Hindlimb muscle (tissue), 1 donor: ENCODE data around the gene APBA1. TPM values are rescaled to one million over a fixed set of nuclear protein-coding genes. Genes with fewer than 3 reads are reported as not detected.

Source experiments
- DNase-seq: peaks from one replicate; pipeline ENCODE4 v3.0.0-alpha.2; 2013
- polyA plus RNA-seq: library from polyadenylated mRNA; unstranded; fragments of 120-200 nt; gene quantifications from one replicate; pipeline ENCODE4 v1.2.1, GENCODE V29; 2013; ENCODE audit not compliant: insufficient read length

APBA1 gene
- 6.0 TPM for polyA plus RNA-seq

DNA sequence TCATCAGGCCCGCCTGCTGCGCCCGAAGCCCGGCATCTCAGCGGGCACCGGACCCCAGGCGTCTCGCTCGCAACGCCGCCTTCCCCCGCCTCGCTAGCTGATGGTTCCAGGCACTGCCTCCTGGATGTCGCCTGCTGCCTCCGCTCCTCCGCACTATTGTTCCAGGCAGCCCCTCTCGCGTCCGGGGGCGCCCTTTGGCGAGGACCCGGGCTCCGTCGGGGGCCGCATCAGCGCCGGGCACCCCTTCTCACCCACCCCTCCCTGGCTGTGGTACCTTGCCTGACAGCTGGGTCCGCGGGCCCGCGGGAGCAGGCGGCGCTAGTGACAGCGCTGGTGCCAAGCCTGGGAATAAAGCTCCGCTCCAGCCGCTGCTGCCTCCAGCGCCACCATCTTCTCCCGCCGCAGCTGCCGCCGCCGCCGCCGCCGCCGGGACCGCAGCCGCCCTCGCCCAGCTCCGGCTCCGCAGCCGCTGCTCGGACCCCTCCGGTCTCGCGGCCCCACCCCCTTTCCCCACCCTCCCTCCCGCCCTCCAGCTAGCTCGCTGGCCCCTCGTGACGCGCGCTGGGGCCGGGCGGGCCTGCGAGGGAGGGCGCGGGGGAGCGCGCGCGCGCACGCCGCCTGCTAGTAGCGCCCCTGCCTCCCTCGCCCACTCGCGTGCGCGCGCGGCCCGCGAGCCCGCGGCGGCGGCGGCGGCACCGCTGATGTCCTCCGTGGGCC, at the start of gene APBA1:
Gene APBA1, minus strand, starts transcription at position 493 of the 717 bp plus-strand sequence.
- DNase-seq = peak; percentile 90

DNA sequence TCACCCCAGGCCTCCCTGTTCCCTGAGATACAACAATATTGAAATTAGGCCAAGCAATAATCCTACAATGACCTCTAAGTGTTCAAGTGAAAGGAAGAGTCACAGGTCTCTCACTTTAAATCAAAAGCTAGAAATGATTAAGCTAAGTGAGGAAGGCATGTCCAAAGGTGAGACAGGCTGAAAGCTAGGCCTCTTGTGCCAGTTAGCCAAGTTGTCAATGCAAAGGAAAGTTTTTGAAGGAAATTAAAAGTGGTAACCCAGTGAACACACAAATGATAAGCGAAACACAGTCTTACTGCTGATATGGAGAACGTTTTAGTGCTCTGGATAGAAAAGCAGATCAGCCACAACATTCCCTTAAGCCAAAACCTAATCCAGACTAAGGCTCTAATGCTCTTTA, 47.8 kb upstream of the APBA1 start:
- DNase-seq = no peak

DNA sequence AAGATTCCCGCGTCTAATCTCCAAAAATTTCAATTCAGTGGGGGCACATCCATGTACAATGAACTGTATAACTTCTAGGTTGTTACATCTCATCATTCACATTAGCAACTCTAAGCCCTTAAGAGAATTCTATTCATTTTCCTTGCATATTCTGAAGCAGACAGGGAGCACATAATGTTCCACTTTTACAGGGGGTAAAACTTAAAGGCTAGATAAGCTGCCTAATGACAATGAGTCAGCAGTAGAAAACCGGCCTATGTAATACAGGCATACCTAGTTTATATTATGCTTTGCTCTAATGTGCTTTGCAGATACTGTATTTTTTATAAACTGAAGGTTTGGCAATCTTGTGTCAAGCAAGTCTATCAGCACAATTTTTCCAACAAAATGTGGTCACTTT, 47.2 kb upstream of the APBA1 start:
- no peak for DNase-seq

DNA sequence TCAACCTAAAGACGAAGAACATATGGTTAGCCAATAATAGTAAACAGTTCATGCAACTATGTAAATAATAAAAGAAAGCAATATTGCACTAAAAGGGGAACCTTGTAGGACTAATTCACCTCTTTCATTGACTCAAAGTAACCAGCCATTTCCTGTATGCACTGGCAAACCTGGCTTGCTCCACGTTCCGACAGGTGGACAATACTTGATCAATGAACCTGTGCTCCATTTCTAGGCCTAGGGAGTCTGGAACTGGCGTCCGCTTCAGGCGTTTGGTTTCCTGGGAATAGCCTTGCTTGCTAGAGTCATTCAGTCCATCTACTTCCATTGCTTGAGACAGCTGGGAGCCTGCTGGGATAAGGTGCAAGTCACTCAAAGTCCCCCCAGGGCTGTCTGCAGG, 46.0 kb upstream of the APBA1 start:
- DNase-seq = no peak

DNA sequence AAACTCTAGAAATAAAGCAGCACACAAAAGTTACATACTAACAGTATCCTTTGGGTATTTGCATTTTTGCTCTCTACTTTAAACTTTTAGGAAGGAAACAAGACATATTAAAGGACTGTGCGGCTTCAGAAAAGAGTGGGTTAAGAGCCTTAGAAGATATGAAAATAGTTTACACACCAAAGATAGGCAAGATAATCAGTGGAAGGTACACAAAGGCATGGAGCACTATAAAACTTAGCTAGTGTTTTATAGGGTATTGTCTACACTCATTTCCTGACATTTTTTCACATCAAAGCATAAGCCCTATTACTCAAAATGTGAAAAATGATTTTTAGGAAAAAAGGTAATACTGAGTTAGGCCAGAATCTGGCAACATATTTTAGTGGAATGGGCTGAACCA, 43.7 kb upstream of the APBA1 start:
- no peak for DNase-seq

DNA sequence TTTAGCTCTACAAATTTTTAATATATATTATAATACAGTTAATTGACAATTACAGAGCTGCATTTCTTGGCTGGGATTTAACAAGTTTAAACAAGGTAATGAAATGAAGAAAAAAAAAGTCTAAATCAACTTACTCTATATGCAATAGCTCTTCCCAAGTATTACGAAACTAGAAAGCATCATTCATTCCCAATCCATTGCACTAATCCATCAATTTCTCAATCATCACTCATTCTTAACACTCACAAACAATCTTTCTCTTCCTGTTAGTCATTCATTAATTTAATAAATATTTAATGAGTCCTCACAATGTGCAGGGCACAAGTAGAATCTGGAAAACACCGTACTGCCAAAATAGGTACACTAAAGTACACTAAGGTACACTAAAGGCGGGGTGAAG, 42.9 kb upstream of the APBA1 start:
- DNase-seq = no peak

DNA sequence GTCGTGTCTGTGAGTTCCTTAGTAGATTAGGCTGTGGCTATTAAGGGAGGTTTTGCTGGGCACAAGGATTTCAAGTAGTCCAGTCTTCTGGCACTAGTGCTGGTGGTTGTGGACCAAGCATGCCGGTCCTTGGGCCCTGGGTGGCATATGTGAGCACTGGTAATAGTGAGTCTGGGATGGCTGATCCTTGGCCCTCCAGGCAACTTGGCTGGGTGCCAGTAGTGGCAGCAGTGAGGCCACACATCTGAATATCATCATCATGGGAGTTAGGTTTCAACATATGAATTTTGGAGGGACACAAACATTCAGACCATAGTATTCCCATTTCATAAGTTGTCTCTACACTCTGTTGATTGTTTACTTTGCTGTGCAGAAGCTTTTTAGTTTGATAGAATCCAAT, 25.3 kb upstream of the APBA1 start:
- no peak for DNase-seq

DNA sequence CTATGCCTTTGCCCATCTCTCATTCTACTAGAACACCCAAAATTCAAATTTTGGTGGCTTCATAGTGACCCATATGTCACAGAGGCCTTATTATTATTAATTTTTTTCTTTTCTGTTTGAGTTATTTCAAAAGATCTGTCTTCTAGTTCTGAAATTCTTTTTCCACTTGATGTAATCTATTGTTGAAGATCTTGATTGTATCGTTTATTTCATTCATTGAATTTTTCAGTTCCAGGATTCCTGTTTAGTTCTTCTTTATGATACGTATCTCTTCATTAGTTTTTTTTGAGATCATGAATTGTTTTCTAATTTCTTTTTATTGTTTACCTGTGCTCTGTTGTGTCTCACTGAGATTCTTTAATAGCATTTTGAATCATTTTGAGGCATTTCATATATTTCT, 24.6 kb upstream of the APBA1 start:
- DNase-seq = no peak

DNA sequence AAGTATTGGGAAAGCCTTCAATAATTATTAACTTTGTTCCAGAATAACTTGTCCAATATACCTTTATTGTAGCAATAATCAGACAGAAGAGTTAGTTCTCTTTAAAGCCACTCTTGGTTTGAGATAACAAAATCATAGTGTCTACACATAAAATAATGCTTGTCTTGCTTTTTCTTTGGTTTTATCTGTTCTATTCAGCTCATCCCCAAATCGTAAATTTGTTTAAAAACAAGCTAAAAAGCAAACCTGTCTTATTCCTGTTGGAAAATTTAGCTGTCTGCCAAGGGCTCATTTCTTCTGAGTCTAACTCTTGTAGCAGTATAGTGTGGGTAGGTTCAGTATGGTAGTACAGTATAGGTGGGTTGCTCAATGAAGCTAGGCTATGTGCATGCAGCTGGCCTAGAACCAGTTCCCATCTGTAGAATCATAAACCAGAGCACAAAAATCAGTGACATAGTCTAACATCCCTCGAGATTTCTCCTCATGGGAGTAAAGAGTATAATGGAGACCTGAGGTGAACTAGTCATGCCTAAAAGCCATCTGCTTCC, 17.9 kb upstream of the APBA1 start:
- no peak for DNase-seq

DNA sequence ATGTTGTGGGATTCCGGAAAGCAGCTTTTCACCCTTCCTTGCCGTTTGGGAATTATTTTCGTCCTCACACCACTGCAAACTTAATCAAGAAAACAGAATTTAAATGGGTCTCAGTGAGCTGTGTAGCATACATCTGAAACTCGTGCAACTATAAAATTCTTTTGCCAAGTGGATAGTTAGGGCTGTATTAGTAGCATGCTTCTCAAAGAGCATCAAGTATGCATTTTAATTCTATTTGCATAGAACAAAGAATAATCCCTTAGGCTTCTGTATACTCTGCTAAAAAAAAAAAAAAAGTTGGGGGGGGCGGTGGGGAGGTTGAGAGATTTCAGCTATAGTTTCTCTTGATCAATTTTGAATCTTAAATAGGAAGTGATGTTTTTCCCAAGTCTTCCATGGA, 11.8 kb upstream of the APBA1 start:
- no peak for DNase-seq

DNA sequence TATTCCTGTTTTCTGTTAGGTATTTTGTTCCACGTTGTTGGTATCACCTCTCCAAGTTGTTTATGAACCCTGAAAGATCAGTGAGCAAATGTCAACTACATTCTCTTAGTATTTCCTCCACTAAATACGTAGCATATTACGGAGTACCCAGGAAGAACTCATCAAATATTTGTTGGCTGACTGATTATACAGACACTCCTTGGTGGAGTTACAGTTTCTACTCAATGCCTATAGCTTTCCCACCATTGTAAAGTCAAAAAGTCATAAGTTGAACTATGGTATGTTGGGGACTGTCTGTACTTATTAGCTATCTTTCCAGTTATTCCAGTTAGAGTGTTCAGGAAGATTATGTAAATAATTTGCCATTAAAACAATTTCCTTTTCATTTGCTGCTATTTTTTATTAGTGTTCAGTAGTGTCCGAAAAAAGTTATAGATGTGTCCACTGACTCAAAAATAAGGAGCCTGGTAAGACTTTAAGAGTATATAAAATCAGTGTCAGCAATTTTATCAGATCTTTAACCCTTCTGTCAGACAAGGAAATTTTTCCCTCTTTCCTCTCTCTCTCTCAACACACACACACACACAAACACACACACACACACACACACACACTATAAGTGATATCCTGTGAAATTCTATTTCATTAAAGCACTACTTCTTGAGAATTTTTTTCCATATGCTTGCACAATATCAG, 6.8 kb upstream of the APBA1 start:
- DNase-seq = no peak

DNA sequence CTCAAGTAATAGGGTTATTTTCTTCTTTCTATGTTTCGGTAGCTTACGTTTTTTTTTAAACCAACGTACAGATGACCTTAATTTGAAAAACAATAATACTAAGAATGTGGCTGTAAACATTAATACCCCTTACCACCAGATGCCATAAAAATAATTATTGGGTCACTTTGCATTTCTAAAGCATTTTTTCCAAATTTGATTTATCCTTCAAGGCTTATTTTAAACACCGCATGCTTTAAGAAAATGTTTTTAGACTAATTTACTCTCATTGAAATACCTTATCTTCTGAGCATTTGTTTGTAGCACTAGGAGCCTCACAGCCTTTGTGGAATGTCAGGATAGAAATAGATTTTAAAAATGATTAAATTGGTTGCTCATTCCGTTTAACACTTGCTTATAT, 5.8 kb upstream of the APBA1 start:
- DNase-seq = no peak

DNA sequence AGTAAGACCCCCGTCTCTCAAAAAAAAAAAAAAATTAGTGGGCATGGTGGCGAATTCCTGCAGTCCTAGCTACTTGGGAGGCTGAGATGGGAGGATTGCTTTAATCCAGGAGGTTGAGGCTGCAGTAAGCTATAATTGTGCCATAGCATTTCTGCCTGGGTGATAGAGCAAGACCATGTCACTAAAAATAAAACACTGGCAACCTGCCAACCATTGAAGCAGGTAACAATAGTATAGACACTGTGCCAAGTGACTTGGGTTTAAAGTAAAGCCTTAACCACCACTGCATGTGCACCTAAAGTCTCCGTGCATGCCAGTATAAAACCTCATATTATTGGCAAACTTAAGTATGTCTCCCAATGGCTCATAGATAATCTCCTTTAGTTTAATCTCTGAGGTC, 3.4 kb upstream of the APBA1 start:
- no peak for DNase-seq

DNA sequence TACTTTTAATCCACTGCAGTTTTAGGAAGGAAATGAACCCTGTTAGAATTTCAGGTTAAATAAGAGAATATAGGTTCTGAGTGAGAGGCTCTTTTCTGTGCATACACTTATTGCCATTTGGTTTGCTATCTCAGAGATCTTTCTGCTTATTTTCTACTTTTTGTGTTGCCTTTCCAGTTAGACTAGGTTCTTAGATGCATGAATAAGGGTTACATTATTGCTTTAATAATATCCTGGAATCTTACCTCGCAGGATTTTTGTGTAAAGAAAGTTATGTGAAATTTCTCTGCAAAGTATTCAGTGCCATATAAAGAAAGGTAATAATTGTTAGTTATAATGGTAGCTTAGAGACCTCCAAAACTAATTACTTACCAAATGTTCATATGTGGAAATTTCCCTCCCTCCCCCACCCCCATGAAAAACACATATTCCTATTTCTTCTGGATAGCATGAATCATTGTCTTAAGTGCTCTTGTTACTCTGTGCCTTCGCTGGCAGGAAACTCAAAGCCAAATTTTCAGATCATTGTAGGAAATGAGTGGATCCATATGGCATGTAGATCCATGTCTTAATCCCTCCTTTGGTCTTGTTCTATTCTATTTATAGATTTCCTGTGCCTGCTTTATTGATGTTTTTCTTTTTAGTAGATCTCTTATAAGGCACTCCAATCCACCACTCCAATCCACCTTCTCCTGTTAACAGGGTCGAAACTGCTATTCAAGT, 2.7 kb upstream of the APBA1 start:
- no peak for DNase-seq

DNA sequence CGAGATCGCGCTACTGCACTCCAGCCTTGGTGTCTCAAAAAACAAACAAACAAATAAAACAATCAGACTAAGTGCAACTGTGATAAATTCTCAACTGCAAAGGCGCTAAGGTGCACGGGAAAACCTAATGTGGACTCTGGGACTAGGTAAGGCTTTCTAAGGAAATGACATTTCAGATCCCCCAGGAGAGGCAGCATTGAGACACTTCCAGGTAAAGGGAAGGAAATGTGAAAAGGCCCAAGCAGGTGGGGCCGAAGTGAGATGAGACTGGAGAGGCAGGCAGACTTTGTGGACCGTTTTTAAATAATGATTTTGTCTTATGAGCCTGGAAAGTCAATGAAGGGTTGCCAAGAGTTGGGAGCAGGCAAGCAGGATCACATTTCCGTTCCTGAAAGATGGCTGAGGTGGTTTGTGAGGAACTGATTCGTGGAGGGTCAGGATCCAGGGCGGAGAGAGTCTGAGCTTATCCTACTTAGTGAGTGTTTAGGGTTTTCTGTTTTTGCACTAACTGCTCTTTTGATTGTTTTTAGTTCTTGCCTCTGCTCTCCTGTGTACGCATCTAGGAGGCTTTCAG, 2.0 kb upstream of the APBA1 start:
- no peak for DNase-seq

DNA sequence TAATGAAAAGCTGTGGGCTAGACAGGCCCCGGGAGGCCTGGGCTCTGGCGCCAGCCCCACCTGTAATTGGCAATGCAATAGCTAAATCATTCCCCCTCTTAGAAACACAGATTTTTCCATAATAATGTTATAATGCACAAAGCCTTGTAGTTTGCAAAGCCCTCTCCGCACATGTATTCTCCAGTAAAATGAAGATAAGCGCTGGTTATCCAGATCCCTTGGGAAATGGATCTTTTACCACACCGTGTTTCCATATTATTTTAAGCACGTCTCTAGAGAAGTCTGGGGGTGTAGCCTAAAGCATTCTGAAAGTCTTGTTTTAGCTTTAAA, 1.1 kb upstream of the APBA1 start:
- no peak for DNase-seq

DNA sequence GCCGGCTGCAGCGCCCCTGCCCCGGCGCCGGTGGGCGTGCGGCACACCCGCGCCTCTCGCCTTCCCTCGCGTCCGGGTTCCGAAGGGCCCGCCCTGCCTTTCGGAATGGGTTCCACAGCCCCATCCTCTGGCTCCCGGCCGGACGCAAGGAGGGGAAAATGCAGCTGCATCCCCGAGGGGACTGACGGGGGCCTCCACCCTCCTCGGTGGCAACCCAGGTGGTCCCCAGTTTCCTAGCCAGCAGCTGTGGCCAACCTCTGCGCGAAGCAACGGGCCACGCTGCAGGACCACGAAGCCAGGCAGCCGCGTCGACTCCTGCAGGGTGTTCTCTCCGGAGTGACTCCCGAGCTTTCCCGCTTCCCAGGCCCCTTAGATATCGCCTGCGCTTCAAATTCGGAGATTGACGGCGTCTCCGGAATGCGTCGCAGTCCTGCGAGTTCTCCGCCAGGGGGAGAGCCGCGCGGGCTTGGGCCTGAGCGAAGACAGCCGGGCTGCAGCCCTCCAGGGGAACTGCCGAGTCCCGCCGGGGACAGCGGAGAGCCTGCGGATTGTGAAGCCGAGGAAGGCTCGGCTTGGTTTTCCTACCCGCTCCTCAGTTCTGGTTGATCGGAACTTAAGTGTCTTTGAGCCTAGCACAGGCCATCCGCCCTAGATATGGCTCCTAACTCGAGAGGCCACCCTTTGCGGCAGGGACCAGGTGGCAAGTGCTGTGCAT, 582 bp upstream of the APBA1 start:
- peak; percentile 87 for DNase-seq

DNA sequence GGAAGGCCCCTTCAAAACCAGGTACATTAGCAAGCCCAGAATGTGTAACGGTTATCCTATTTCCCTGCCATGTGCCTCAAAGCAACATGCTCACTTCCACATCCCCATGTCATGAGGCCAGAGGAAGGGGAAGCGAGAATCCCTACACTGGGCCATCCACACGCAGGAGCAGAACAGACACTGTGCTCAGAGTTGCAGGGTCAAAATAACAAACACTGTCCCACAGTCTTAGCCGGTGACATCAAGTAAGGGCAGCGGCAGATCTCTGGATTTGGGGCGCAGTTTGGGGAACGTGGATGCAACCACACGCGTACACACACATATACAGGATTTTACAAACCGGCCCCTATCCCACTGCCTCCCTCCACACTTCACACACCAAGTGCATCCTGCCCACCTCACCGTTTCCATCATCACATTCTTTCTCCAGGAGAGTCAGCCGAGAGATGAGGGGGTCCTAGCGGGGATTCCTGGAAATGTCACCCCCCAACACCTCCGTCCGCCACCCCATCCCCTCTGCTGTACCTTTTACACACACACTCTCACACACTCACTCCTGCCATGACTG, 776 bp downstream of the APBA1 start:
- DNase-seq = peak; percentile 54

DNA sequence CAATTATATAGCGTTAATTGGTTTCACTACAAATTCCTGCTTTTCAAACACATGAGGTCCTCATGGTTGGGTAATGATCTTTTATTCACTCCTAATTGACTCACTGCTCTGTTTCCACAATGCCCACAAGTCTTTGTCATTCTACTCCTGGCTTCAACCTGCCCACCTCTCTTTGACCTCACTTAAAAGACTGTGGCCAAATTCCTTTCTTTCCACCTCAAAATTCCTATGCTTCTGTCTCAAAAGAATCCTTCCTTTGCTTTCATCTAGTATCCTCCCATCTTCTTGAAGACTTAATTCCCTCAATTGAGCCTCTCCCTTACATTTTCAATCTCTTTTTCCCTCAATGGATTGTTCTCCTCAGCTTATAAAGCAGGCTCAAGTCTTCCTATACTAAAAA, 4.9 kb downstream of the APBA1 start:
- DNase-seq = no peak

DNA sequence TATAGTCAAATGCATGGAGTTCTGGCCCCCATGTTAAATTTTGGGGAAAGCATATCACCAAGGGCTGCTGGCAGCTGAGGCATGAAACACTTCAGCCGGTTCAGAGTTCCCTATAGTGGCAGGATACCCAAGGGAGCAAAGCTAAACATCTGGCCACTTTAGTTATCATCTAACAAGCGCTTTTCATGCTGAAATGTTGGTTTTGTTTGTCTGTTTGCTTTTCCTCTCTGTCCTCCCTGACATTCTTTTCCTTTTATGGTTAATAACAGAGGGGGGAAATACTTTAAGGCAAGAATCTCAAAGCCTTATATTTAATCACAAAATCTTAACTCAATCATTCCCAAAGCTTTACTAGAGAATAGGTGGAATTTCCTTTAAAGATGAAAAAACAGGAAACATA, 11.9 kb downstream of the APBA1 start:
- no peak for DNase-seq

DNA sequence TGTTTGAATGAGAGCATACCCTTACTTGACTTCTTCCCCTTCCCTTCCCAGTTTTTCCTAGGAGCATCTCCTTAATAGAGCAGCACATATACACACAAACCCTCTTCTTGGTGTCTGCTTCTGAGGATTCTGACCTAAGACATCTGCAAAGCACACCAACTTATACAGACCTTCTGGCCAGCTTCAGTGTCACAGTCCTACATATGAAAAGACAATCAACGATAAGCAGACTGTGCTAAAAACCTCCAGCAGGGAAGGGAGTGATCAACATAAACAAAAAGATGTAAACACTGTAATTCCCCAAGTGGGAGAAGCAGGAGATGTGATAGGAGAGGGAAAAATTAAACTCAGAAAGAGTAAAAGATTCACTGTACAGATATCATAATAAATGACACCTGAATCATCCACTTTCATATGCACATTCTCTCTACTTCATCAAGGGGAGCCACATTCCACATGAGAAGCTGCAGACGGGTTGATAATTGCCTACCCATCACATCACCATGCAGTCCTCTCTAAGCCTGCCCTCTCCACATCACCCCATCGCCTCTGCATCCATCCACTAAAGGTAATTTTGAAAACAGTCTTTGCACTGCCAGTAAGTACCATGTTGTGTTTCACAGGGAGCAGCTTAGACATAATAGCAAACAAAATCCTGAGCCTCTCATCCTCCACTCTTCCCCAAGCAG, 13.0 kb downstream of the APBA1 start:
- DNase-seq = no peak

DNA sequence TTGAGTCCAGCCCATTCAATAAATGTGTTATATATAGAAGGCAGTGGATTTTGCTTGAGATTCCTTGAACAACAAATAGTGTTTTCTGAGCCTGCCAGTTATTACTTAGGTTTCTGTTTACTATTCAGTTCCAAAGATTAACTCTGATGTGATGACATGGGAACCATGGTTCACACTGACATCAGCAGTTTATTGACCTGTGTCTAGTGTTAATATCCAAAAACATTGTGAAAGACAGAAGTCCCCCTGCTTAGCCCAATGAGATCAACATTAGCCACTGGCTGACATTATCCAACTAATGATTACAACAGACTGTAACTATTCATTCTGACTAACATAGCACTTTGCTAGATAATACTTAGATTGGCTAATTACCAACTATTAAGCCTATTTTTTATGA, 14.9 kb downstream of the APBA1 start:
- no peak for DNase-seq
